Suprapubic skin (tissue), 4 donors: ENCODE measurements around the gene TECTA.

Experiments
- POLR2A ChIP-seq, 2 donors: fragments of 450-650 bp; IDR thresholded peaks; one replicate each; pipeline ENCODE4 v1.6.1; 2017; ENCODE audit warnings: antibody characterized with exemption in 2 of 2, mild to moderate bottlenecking in 2 of 2, moderate library complexity in 2 of 2
- POLR2AphosphoS5 ChIP-seq, 3 donors: sonication (generic); formaldehyde crosslinking; IDR thresholded peaks; one replicate each; pipeline ENCODE4 v1.6.1; 2017; ENCODE audit warnings: antibody characterized with exemption in 3 of 3
- TF ChIP-seq, protein P1 (sequence below), 2 donors: fragments of 200-600 bp in 1 of 2; fragments of 450-650 bp in 1 of 2; sonication (generic) in 1 of 2; IDR thresholded peaks; one replicate each; pipeline ENCODE4 v1.5.1; 2016 to 2019; ENCODE audit warnings: antibody characterized with exemption in 2 of 2, mild to moderate bottlenecking in 1 of 2, moderate library complexity in 1 of 2

DNA sequence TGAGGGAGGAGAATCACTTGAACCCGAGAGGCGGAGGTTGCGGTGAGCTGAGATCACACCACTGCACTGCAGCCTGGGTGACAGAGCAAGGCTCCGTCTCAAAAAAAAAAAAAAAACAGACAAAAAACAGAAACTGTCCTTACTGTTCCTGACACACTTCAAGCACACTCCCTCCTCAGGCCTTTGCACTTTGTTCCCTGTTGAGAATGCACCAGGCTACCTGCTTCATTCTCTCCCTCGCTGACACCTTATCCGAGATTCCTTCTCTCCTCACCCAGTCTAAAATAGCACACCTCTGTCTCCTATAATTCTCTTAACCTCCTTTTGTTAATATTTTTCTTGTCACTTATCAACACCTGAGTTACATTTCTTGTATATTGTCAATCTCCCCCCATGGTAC is 32.3 kb upstream of the TECTA start:
- TF ChIP-seq, protein P1, sequence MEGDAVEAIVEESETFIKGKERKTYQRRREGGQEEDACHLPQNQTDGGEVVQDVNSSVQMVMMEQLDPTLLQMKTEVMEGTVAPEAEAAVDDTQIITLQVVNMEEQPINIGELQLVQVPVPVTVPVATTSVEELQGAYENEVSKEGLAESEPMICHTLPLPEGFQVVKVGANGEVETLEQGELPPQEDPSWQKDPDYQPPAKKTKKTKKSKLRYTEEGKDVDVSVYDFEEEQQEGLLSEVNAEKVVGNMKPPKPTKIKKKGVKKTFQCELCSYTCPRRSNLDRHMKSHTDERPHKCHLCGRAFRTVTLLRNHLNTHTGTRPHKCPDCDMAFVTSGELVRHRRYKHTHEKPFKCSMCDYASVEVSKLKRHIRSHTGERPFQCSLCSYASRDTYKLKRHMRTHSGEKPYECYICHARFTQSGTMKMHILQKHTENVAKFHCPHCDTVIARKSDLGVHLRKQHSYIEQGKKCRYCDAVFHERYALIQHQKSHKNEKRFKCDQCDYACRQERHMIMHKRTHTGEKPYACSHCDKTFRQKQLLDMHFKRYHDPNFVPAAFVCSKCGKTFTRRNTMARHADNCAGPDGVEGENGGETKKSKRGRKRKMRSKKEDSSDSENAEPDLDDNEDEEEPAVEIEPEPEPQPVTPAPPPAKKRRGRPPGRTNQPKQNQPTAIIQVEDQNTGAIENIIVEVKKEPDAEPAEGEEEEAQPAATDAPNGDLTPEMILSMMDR (IDR thresholded peaks at IDR 0.05) = no peak
- TF ChIP-seq POLR2A (IDR thresholded peaks at IDR 0.05) (no peak), POLR2AphosphoS5 (IDR thresholded peaks at IDR 0.05) (no peak)
